Body of pancreas (tissue), 4 donors: ENCODE data around the gene UBE2E3.

Experiments
- CTCF ChIP-seq, 7 experiments: fragments of 450-650 bp in 4 of 7; fragments of 200-600 bp in 3 of 7; sonication (generic) in 3 of 7; IDR thresholded peaks; one replicate each; pipeline ENCODE4 v1.5.1; 2016 to 2019; ENCODE audit warnings: antibody characterized with exemption in 7 of 7
- POLR2A ChIP-seq, 3 donors: fragments of 450-650 bp; IDR thresholded peaks; one replicate each; pipeline ENCODE4 v1.6.1; 2016; ENCODE audit warnings: antibody characterized with exemption in 3 of 3, mild to moderate bottlenecking in 2 of 3

DNA sequence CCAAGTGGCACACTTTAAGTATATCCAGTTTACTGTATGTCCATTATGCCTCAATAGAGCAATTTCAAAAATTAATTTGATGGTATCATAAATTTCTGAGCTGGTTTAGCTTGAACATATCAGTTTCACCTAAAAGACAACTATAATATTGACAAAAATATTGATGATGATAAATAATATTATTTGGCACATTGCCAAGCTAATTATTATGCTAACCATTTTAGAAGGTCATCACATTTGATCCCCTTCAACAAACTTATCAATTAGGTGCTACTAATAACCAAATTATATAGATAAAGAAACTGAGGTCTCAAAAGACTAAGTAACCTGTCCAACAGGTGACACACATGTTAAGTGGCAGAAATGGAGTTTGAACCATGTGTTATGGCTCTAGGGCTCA lies 26.9 kb upstream of the UBE2E3 start:
- TF ChIP-seq CTCF (IDR thresholded peaks at IDR 0.05) (no peak), POLR2A (IDR thresholded peaks at IDR 0.05) (no peak)
